GM18526 (cell line): ENCODE measurements around the gene THAP5.

ENCODE experiments used
- POLR2A ChIP-seq: IDR thresholded peaks from 3 replicates; pipeline ENCODE4 v1.6.1; 2011; ENCODE audit not compliant: insufficient read length; ENCODE audit errors: extremely low read depth

THAP5 gene

DNA sequence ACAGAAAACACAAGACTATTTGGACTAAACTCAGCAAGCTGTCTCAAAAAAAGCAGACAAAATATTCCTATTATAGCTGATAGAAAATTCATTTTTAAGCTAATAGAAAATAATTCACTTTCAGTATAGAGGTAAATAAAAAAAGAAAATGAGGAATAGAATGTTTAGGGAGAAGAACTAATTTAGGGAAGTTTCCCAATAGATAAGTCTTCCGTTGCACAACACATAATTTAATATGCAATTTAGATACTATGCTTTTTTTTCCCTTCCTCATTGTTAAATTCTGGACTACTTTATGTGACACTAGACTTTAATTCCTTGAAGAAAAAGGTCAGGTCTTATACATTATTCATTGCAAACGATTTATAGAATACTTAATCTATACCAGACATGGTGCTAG lies 53.9 kb downstream of the THAP5 start:
- no peak for TF ChIP-seq POLR2A

- no peak for TF ChIP-seq POLR2A
Measured at GRCh38 chr7:108515013-108515412, 54.5 kb downstream of the THAP5 start.
